ENCODE results near the gene HGS. TPM values are rescaled to one million over a fixed set of nuclear protein-coding genes. Genes with fewer than 3 reads are reported as not detected.

HGS gene
- total and polyA plus RNA-seq, 2 of the 13 experiments (the other 11 are each of a cell fraction or from before 2014, with no cell fraction given) = 73.3 to 78.1 TPM

DNA sequence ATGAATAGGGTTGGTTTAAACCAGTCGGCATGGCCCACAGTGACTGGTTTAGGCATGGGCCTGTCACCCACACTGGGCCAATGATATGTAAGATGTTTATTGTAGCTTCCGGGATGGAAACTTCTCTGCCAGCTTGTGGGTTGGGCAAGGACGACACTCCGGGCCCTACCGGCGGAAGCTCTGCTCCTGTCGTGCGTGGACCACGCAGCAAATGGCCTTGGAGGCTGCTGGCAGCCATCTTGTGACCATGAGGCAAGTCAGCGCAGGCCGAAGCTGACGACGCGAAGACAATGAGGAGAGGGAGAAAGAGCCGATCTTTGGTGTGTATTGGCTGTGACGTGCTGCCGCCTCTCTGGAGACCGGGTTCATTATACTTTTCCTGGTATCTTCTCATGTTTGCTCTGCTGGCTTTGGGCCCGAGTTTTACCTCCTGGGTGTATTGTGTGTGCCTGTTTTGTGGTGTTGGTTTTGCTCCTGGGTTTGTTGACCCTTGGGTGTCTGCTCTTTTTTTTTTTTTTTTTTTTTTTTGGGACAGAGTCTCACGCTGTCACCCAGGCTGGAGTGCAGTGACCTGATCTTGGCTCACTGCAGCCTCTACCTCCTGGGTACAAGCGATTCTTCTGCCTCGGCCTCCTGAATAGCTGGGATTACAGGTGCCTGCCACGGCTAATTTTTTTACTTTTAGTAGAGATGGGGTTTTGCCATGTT is 43.7 kb downstream of the HGS start (continued):
- peak; percentile 54; the same call in 1 of the 2 replicates for TF ChIP-seq FOXP4 (CRISPR knock-in tag; IDR thresholded peaks at IDR 0.05)
- peak; percentile 75 for TF ChIP-seq POLR2G (IDR thresholded peaks at IDR 0.05; ENCODE audit: low read depth, low read length)
- peak; percentile 92; the same call in 1 of the 2 replicates for TF ChIP-seq ZNF343 (CRISPR knock-in tag; IDR thresholded peaks at IDR 0.05)
- TF ChIP-seq ZNF768 (CRISPR knock-in tag; IDR thresholded peaks at IDR 0.05) = peak; percentile 88
- TF ChIP-seq MATR3 (CRISPR knock-in tag; IDR thresholded peaks at IDR 0.05) = no peak
- peak; percentile 64 for TF ChIP-seq ZNF496 (CRISPR knock-in tag; IDR thresholded peaks at IDR 0.05; ENCODE audit: insufficient replicate concordance)
- no peak; the same call in 1 of the 2 replicates for TF ChIP-seq PREB (CRISPR knock-in tag; IDR thresholded peaks at IDR 0.05)
- peak; percentile 82 for TF ChIP-seq KLF9 (CRISPR knock-in tag; IDR thresholded peaks at IDR 0.05; ENCODE audit: low read depth)
- peak; percentile 95 for TF ChIP-seq NFKBIZ (CRISPR knock-in tag; IDR thresholded peaks at IDR 0.05)
- peak; percentile 94 for TF ChIP-seq TEAD2 (CRISPR knock-in tag; IDR thresholded peaks at IDR 0.05)
- TF ChIP-seq MAFG (CRISPR knock-in tag; IDR thresholded peaks at IDR 0.05) = no peak
- 0 out of 2 replicates have a peak, but pooled peaks have one; percentile 25 for TF ChIP-seq KDM6A (CRISPR knock-in tag; IDR thresholded peaks at IDR 0.05; ENCODE audit: low read depth)
- peak; percentile 53; the same call in 1 of the 2 replicates for TF ChIP-seq CEBPB (IDR thresholded peaks at IDR 0.05; ENCODE audit: borderline replicate concordance, low read depth, low read length)
- TF ChIP-seq ZNF569 (CRISPR knock-in tag; IDR thresholded peaks at IDR 0.05; ENCODE audit: borderline replicate concordance) = 0 out of 2 replicates have a peak, but pooled peaks have one; percentile 62
- TF ChIP-seq EEA1 (CRISPR knock-in tag; IDR thresholded peaks at IDR 0.05; ENCODE audit: borderline replicate concordance) = peak; percentile 97
- TF ChIP-seq ZNF318 (CRISPR knock-in tag; IDR thresholded peaks at IDR 0.05) = peak; percentile 99
- TF ChIP-seq HNRNPLL (IDR thresholded peaks at IDR 0.05; ENCODE audit: low read depth, low read length, poor library complexity, severe bottlenecking) = peak; percentile 90
